Testis (tissue), 3 donors: ENCODE measurements around the gene HOXA10. TPM values are rescaled to one million over a fixed set of nuclear protein-coding genes. Genes with fewer than 3 reads are reported as not detected.

Experiments used
- DNase-seq: peaks from one replicate; pipeline ENCODE4 v3.0.0-alpha.2; 2019
- H3K27ac ChIP-seq, 2 donors: fragments of 200-600 bp; sonication (generic); one replicate each; pipeline ENCODE4 v1.5.1; 2019
- H3K27me3 ChIP-seq: fragments of 200-600 bp; sonication (generic); one replicate; pipeline ENCODE4 v1.5.1; 2019
- H3K36me3 ChIP-seq: fragments of 200-600 bp; sonication (generic); one replicate; pipeline ENCODE4 v1.5.1; 2017; ENCODE audit warnings: low read depth; ENCODE audit errors: missing control alignments
- H3K4me1 ChIP-seq: fragments of 200-600 bp; sonication (generic); one replicate; pipeline ENCODE4 v1.5.1; 2019
- H3K4me3 ChIP-seq, 2 donors: fragments of 200-600 bp; sonication (generic); one replicate each; pipeline ENCODE4 v1.5.1; 2017 to 2019
- H3K9me3 ChIP-seq: fragments of 200-600 bp; sonication (generic); one replicate; pipeline ENCODE4 v1.5.1; 2017
- POLR2A ChIP-seq: fragments of 450-650 bp; IDR thresholded peaks from one replicate; pipeline ENCODE4 v1.6.1; 2017; ENCODE audit warnings: antibody characterized with exemption, mild to moderate bottlenecking, moderate library complexity
- WGBS, 2 donors: methylation state at CpG; one replicate each; pipeline ENCODE4 v1.1.5; 2018; 5-methylcytosine and 5-hydroxymethylcytosine counted together
- intact Hi-C: fragments of 100-400 bp; cut with DNase I; formaldehyde crosslinking; loops from one replicate; pipeline ENCODE4 v1.15.1; 2023; ENCODE audit warnings: low total_unique reads
- polyA plus RNA-seq: library from polyadenylated mRNA; stranded (reverse); fragments of 350-450 nt; fragmentation: Illumina TruSeq; extraction: RNeasy Lipid Tissue Mini Kit (QIAGEN cat#74804); gene quantifications from one replicate; pipeline ENCODE4 v1.2.3, GENCODE V29; 2014; ENCODE audit warnings: low read depth, low replicate concordance; ENCODE audit not compliant: insufficient read depth
- total RNA-seq, 2 donors: library from RNA; depleted of rRNA; stranded (reverse); fragments of >200 nt; gene quantifications; one replicate each; pipeline ENCODE4 v1.2.3, GENCODE V29; 2016
- TF ChIP-seq, protein P1 (sequence below), 3 experiments: fragments of 450-650 bp in 2 of 3; fragments of 200-600 bp in 1 of 3; sonication (generic) in 1 of 3; IDR thresholded peaks; one replicate each; pipeline ENCODE4 v1.5.1; 2016 to 2019; ENCODE audit warnings: antibody characterized with exemption in 3 of 3, mild to moderate bottlenecking in 2 of 3, moderate library complexity in 1 of 3

HOXA10 gene
- total and polyA plus RNA-seq, 3 donors from 2014 or later = 0.31 to 1.8 (median 1.6) TPM

DNA sequence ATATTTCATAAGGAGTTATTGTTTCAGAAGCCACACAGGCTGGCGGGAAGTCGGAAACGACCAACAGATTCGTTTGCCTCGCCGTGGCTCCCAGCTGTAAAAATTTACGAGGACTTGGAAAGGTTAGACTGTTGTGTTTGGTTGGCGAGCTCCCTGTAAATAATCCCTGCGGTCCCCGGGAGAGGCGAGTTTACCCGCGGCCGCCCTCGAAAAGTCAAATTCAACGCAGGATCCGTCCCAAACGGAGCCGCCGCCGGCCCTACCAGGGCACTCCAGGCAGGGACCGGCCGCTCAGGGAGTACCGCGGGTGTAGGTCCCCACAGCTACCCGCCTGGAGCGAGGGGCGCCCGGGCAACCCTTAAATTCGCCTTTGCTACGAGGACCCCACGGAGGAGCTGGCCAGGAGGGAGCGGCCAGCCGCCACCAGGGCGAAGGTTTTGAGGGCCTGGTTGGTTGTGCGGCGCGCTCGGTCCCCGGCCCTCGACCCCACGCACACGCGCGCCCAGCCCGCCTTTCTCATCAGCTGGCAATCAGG, 8.1 kb downstream of the HOXA10 start:
- H3K27me3 ChIP-seq = peaks cover 4% of the 10 kb centered on the region
- TF ChIP-seq, protein P1, sequence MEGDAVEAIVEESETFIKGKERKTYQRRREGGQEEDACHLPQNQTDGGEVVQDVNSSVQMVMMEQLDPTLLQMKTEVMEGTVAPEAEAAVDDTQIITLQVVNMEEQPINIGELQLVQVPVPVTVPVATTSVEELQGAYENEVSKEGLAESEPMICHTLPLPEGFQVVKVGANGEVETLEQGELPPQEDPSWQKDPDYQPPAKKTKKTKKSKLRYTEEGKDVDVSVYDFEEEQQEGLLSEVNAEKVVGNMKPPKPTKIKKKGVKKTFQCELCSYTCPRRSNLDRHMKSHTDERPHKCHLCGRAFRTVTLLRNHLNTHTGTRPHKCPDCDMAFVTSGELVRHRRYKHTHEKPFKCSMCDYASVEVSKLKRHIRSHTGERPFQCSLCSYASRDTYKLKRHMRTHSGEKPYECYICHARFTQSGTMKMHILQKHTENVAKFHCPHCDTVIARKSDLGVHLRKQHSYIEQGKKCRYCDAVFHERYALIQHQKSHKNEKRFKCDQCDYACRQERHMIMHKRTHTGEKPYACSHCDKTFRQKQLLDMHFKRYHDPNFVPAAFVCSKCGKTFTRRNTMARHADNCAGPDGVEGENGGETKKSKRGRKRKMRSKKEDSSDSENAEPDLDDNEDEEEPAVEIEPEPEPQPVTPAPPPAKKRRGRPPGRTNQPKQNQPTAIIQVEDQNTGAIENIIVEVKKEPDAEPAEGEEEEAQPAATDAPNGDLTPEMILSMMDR (IDR thresholded peaks at IDR 0.05) = no peak
- no peak for TF ChIP-seq POLR2A
- H3K36me3 ChIP-seq = no peaks in the 10 kb centered on the region
- peaks cover 9% of the 10 kb centered on the region for H3K4me1 ChIP-seq
- H3K27ac ChIP-seq = no peak overlapping the region
- no peaks in the 10 kb centered on the region for H3K9me3 ChIP-seq
- no peak for DNase-seq
- peak overlapping the region; percentile 36 to 48 for H3K4me3 ChIP-seq
- intact Hi-C loops = loop anchor here (10.0 kb wide), 1 partner anchor 791 kb away; no protein-coding TSS in a partner anchor
- 8 to 9% methylated on average over 15 to 32 of the region's 46 CpGs for WGBS, 2 donors

DNA sequence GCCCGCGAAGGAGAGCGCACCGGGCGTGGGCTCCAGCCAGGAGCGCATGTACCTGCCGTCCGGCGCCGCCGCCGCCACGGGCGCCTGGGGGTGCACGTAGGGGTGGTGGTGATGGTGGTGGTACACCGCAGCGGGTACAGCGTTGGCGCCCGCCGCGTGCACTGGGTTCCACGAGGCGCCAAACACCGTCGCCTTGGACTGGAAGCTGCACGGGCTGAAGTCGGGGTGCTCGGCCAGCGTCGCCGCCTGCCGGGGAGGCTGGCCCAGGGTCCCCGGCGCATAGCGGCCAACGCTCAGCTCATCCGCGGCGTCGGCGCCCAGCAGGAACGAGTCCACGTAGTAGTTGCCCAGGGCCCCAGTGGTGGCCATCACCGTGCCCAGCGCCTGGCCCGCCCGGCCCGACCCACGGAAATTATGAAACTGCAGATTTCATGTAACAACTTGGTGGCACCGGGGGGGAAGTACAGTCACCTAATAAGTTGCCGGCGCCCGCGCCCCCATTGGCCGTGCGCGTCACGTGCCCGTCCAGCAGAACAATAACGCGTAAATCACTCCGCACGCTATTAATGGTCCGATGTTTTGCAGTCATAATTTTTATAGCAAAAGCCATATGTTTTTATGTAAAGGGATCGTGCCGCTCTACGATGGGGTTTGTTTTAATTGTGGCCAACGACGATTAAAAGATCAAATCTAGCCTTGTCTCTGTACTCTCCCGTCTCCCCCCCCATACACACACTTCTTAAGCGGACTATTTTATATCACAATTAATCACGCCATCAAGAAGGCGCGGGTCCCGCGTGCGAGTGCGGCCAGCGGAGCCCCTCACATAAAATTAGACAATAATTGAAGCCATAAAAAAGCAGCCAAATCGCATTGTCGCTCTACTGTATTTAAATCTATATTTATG, 8.8 kb downstream of the HOXA10 start, which contains the start of gene HOXA9:
TSS of gene HOXA9 (minus strand) at position 449 of the 907 bp plus-strand sequence. CDS start at position 369, 80 bp downstream.
- peaks cover 10% of the 10 kb centered on the region for H3K4me1 ChIP-seq
- no peaks in the 10 kb centered on the region for H3K36me3 ChIP-seq
- no peaks in the 10 kb centered on the region for H3K9me3 ChIP-seq
- peaks cover 4% of the 10 kb centered on the region for H3K27me3 ChIP-seq
- peak; percentile 67 for DNase-seq
- H3K27ac ChIP-seq = no peak within 1 kb of the TSS
- TF ChIP-seq POLR2A = no peak
- TF ChIP-seq, protein P1 (IDR thresholded peaks at IDR 0.05) = no peak
- intact Hi-C loops = loop anchor here (10.0 kb wide), 1 partner anchor 791 kb away; no protein-coding TSS in a partner anchor
- 5% methylated on average over 40 to 72 of the region's 82 CpGs for WGBS, 2 donors
- H3K4me3 ChIP-seq = peak within 1 kb of the TSS; percentile 36 to 48

GRCh38 chr7:27164367-27165088, 9.6 kb downstream of the HOXA10 start:
- DNase-seq = no peak
- TF ChIP-seq, protein P1 (IDR thresholded peaks at IDR 0.05) = no peak
- TF ChIP-seq POLR2A = no peak
- peak overlapping the region; percentile 25 to 48 for H3K4me3 ChIP-seq
- H3K9me3 ChIP-seq = no peaks in the 10 kb centered on the region
- H3K27me3 ChIP-seq = peaks cover 4% of the 10 kb centered on the region
- no peaks in the 10 kb centered on the region for H3K36me3 ChIP-seq
- H3K27ac ChIP-seq = no peak overlapping the region
- H3K4me1 ChIP-seq = peaks cover 10% of the 10 kb centered on the region
- intact Hi-C loops = loop anchor here (10.0 kb wide), 1 partner anchor 790 kb away; no protein-coding TSS in a partner anchor
- WGBS, 2 donors = 5 to 14% methylated on average over 19 to 47 of the region's 47 CpGs

DNA sequence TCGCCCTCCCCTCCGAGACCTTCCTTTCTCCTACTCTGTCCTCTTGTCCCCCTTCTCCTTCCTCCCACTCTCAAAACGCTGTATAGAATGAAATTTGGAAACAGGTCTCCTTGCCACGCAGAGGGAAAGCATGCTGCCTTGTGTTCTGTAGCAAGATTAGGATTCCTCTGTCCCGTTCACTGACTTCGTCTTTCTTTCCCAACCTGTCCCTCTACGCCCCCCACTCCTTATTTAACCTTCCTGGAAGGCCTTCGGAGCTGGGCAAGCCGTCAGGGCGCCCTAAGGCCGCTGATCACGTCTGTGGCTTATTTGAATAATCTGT, 10.1 kb downstream of the HOXA10 start:
- Histone ChIP-seq H3K4me3 (no peak overlapping the region), H3K36me3 (no peaks in the 10 kb centered on the region), H3K4me1 (peaks cover 10% of the 10 kb centered on the region), H3K27me3 (peaks cover 4% of the 10 kb centered on the region), H3K9me3 (no peaks in the 10 kb centered on the region), H3K27ac (no peak overlapping the region)
- intact Hi-C loops = loop anchor here (10.0 kb wide), 1 partner anchor 789 kb away; no protein-coding TSS in a partner anchor
- DNase-seq = no peak
- WGBS, 2 donors = 20 to 39% methylated on average over 12 of the region's 12 CpGs
- TF ChIP-seq POLR2A = no peak
- TF ChIP-seq, protein P1 (IDR thresholded peaks at IDR 0.05) = no peak
